Endodermal cell (in vitro differentiated cells): ENCODE measurements around the gene CD3E. TPM values are rescaled to one million over a fixed set of nuclear protein-coding genes. Genes with fewer than 3 reads are reported as not detected.

Experiments used
- DNase-seq: peaks from one replicate; pipeline ENCODE4 v3.0.0-alpha.2; 2017
- H3K27ac ChIP-seq: 2 replicates; pipeline ENCODE4 v1.5.1; 2013; ENCODE audit warnings: mild to moderate bottlenecking, low read depth, low read length, moderate library complexity
- H3K27me3 ChIP-seq: 2 replicates; pipeline ENCODE4 v1.6.1; 2013; ENCODE audit warnings: mild to moderate bottlenecking, low read length, moderate library complexity; ENCODE audit not compliant: insufficient read depth, control insufficient read depth, poor library complexity, severe bottlenecking
- H3K36me3 ChIP-seq: 2 replicates; pipeline ENCODE4 v1.7.0; 2013; ENCODE audit warnings: mild to moderate bottlenecking, low read length, moderate library complexity; ENCODE audit not compliant: control insufficient read depth, insufficient read depth
- H3K4me1 ChIP-seq: one replicate; pipeline ENCODE4 v1.7.0; 2013; ENCODE audit warnings: low read length; ENCODE audit not compliant: control insufficient read depth, insufficient read depth
- H3K4me3 ChIP-seq: 2 replicates; pipeline ENCODE4 v1.5.1; 2013; ENCODE audit warnings: mild to moderate bottlenecking, low read length, moderate library complexity
- H3K9ac ChIP-seq: 2 replicates; pipeline ENCODE4 v1.6.1; 2013; ENCODE audit warnings: mild to moderate bottlenecking, low read length, moderate library complexity; ENCODE audit not compliant: poor library complexity, severe bottlenecking; ENCODE audit errors: extremely low read depth
- H3K9me3 ChIP-seq: 2 replicates; pipeline ENCODE4 v1.6.1; 2013; ENCODE audit warnings: mild to moderate bottlenecking, low read length, moderate library complexity; ENCODE audit not compliant: control insufficient read depth
- H3K27ac Mint-ChIP-seq: 2 replicates; pipeline ENCODE4 v1.8.0; 2020; ENCODE audit warnings: mixed read lengths
- H3K27me3 Mint-ChIP-seq: 2 replicates; pipeline ENCODE4 v1.8.0; 2021; ENCODE audit warnings: mild to moderate bottlenecking, mixed read lengths; ENCODE audit not compliant: insufficient read depth
- H3K36me3 Mint-ChIP-seq: 2 replicates; pipeline ENCODE4 v1.8.0; 2020; ENCODE audit warnings: low read depth, mixed read lengths
- H3K4me1 Mint-ChIP-seq: 2 replicates; pipeline ENCODE4 v1.8.0; 2020; ENCODE audit warnings: mixed read lengths
- H3K4me3 Mint-ChIP-seq: 2 replicates; pipeline ENCODE4 v1.8.0; 2020; ENCODE audit warnings: mild to moderate bottlenecking, moderate library complexity, mixed read lengths
- H3K9me3 Mint-ChIP-seq: 2 replicates; pipeline ENCODE4 v1.8.0; 2020; ENCODE audit warnings: mild to moderate bottlenecking, mixed read lengths
- CTCF ChIP-seq: fragments of 200-600 bp; sonication (generic); conservative IDR thresholded peaks from 2 replicates; pipeline ENCODE4 v1.5.0; 2021; ENCODE audit warnings: antibody characterized with exemption, mild to moderate bottlenecking
- WGBS, 2 experiments: methylation state at CpG; one replicate each; pipeline versions ENCODE4 v1.1.5 to v1.1.7; 2013; ENCODE audit warnings: missing lambda C conversion rate in 2 of 2, mixed read lengths in 1 of 2; ENCODE audit not compliant: insufficient coverage in 1 of 2, insufficient read length in 1 of 2; 5-methylcytosine and 5-hydroxymethylcytosine counted together
- total RNA-seq, 2 donors: library from RNA; stranded (reverse); fragmentation: NEBNext Ultra II Directional in 1 of 2; extraction: Animal tissue kit (Norgen Biotek cat#: 25700) in 1 of 2; gene quantifications; 2 replicates in 1 of 2; 3 replicates in 1 of 2; pipeline ENCODE4 v1.2.1, GENCODE V29; 2021

The CD3E gene
- total RNA-seq, 2 donors from 2014 or later: 0.29 TPM; not detected in 1

GRCh38 chr11:118295199-118295598, 9.3 kb upstream of the CD3E start:
- Mint-ChIP-seq H3K27me3 (peaks cover 27% of the 10 kb centered on the region), H3K9me3 (no peaks in the 10 kb centered on the region), H3K36me3 (no peaks in the 10 kb centered on the region), H3K27ac (no peak overlapping the region), H3K4me3 (no peak overlapping the region), H3K4me1 (no peaks in the 10 kb centered on the region)
- Histone ChIP-seq H3K9ac (no peak overlapping the region), H3K4me1 (no peaks in the 10 kb centered on the region), H3K27me3 (peaks cover 18% of the 10 kb centered on the region), H3K9me3 (no peaks in the 10 kb centered on the region), H3K27ac (no peak overlapping the region), H3K36me3 (no peaks in the 10 kb centered on the region), H3K4me3 (no peak overlapping the region)
- peak; percentile 75 for DNase-seq
- 69 to 81% methylated on average over 3 to 5 of the region's 5 CpGs for WGBS, 2 experiments
- TF ChIP-seq CTCF: no peak

DNA sequence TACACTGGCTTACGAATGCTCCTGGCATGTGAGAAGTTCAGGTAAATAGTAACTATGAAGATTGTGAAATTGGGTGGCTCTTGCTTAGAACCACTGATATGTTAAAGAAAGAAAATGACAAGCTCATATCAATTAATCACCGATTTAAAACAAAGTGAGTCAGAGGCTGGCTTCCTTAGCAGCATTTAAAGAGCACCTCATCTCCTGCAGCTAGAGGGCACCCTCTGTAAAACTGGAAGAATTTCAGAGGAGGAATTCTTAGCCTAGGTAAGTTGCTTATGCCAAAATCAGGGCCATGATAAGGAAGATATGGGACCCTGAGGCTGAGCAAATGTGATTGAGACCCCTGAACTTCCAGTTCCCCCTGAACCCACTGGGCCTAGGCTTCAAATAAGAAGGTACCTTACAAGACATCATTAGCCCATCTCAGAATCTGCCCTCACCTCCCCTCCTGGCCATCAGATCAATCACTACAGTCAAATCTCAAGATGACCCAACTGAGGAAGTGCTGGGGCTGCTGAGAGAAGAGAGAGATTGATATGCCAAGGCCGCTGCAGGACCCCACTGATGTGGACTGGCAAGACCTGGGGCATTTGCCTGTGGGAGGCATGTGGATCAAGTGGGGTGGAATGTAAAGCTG, 8.6 kb upstream of the CD3E start:
- H3K9me3 Mint-ChIP-seq: no peaks in the 10 kb centered on the region
- peak; percentile 53 for DNase-seq
- H3K4me1 ChIP-seq: no peaks in the 10 kb centered on the region

GRCh38 chr11:118301600-118302195, 2.8 kb upstream of the CD3E start:
- Mint-ChIP-seq H3K9me3 (no peaks in the 10 kb centered on the region), H3K27ac (no peak overlapping the region), H3K36me3 (no peaks in the 10 kb centered on the region), H3K27me3 (peaks cover 27% of the 10 kb centered on the region), H3K4me3 (no peak overlapping the region), H3K4me1 (peaks cover 7% of the 10 kb centered on the region)
- Histone ChIP-seq H3K4me3 (no peak overlapping the region), H3K4me1 (no peaks in the 10 kb centered on the region), H3K9ac (no peak overlapping the region), H3K9me3 (no peaks in the 10 kb centered on the region), H3K27me3 (peaks cover 18% of the 10 kb centered on the region), H3K27ac (no peak overlapping the region), H3K36me3 (no peaks in the 10 kb centered on the region)
- WGBS, 2 experiments: 69 to 72% methylated on average over 5 to 8 of the region's 8 CpGs
- no peak for TF ChIP-seq CTCF
- DNase-seq: no peak

More for the DNA sequence above, 8.6 kb upstream of the CD3E start:
- H3K9me3 ChIP-seq: no peaks in the 10 kb centered on the region
- no peak overlapping the region for H3K9ac ChIP-seq
- H3K27ac Mint-ChIP-seq: no peak overlapping the region
- H3K27me3 ChIP-seq: peaks cover 18% of the 10 kb centered on the region
- H3K4me3 ChIP-seq: no peak overlapping the region
- peaks cover 30% of the 10 kb centered on the region for H3K27me3 Mint-ChIP-seq
- H3K27ac ChIP-seq: no peak overlapping the region
- no peak overlapping the region for H3K4me3 Mint-ChIP-seq
- WGBS, 2 experiments: 79 to 93% methylated on average over 2 to 3 of the region's 3 CpGs
- peak; percentile 80 for TF ChIP-seq CTCF
- H3K36me3 ChIP-seq: no peaks in the 10 kb centered on the region
- no peaks in the 10 kb centered on the region for H3K36me3 Mint-ChIP-seq
- H3K4me1 Mint-ChIP-seq: no peaks in the 10 kb centered on the region
